A673 (cell line): Measurements from ENCODE around the gene NUDT3. TPM values are rescaled to one million over a fixed set of nuclear protein-coding genes. Genes with fewer than 3 reads are reported as not detected.

Source experiments
- BruUV-seq: library from RNA; stranded (reverse); fragments of 400-500 nt; replicated peaks from 2 replicates; lab custom pipeline; 2021; lab: Mats Ljungman, UMichigan
- CTCF ChIA-PET: fragments of 300-600 bp; sonication (Branson Sonifier 250); formaldehyde crosslinking; loops from one replicate; lab custom pipeline; 2022; ENCODE audit warnings: antibody characterized with exemption; lab: Charles Lee
- POLR2A ChIA-PET: fragments of 300-600 bp; sonication (Branson Sonifier 250); formaldehyde crosslinking; loops from one replicate; lab custom pipeline; 2022; ENCODE audit warnings: antibody characterized with exemption; ENCODE audit not compliant: low non-redundant PET; lab: Charles Lee
- DNase-seq: peaks from one replicate; pipeline ENCODE4 v3.0.0-alpha.2; 2015; ENCODE audit warnings: low spot score
- H3K27ac ChIP-seq: fragments of 200-600 bp; sonication (generic); 2 replicates; pipeline ENCODE4 v1.5.1; 2016; ENCODE audit warnings: mixed run types, low read depth, mild to moderate bottlenecking, mixed read lengths, antibody characterized with exemption, low read length; ENCODE audit not compliant: poor library complexity, severe bottlenecking
- H3K27me3 ChIP-seq: fragments of 200-600 bp; sonication (generic); replicated peaks from 2 replicates; pipeline ENCODE4 v1.6.1; 2017; ENCODE audit warnings: mixed run types, low read depth, mild to moderate bottlenecking, mixed read lengths, antibody characterized with exemption, low read length; ENCODE audit not compliant: insufficient read depth, poor library complexity
- H3K36me3 ChIP-seq: fragments of 200-600 bp; sonication (generic); 2 replicates; pipeline ENCODE4 v1.6.1; 2016; ENCODE audit warnings: mixed run types, mild to moderate bottlenecking, mixed read lengths, antibody characterized with exemption, low read length; ENCODE audit not compliant: insufficient read depth, poor library complexity, severe bottlenecking
- H3K4me1 ChIP-seq: fragments of 200-600 bp; sonication (generic); 2 replicates; pipeline ENCODE4 v1.6.1; 2017; ENCODE audit warnings: mixed run types, mild to moderate bottlenecking, mixed read lengths, antibody characterized with exemption, low read length; ENCODE audit not compliant: insufficient read depth, poor library complexity, severe bottlenecking
- H3K4me3 ChIP-seq: fragments of 200-600 bp; sonication (generic); 2 replicates; pipeline ENCODE4 v1.5.1; 2016; ENCODE audit warnings: low read depth, mixed run types, mild to moderate bottlenecking, mixed read lengths, low read length; ENCODE audit not compliant: poor library complexity, severe bottlenecking
- H3K9me3 ChIP-seq: fragments of 200-600 bp; sonication (generic); 2 replicates; pipeline ENCODE4 v1.6.1; 2016; ENCODE audit warnings: mixed run types, low read depth, mild to moderate bottlenecking, mixed read lengths, antibody characterized with exemption, low read length; ENCODE audit not compliant: poor library complexity, severe bottlenecking
- EZH2 ChIP-seq: fragments of 200-600 bp; sonication (generic); IDR thresholded peaks from 2 replicates; pipeline ENCODE4 v1.6.1; 2017; ENCODE audit warnings: borderline replicate concordance, low read depth, mild to moderate bottlenecking, mixed read lengths, antibody characterized with exemption, low read length; ENCODE audit not compliant: poor library complexity, severe bottlenecking
- intact Hi-C: fragments of 100-400 bp; cut with micrococcal nuclease; formaldehyde crosslinking; loops from one replicate; pipeline ENCODE4 v1.10.0; 2022; ENCODE audit not compliant: unreplicated experiment
- total RNA-seq: library from RNA; stranded (reverse); gene quantifications from 2 replicates; pipeline ENCODE4 v1.2.3, GENCODE V29; 2021
- TF ChIP-seq, protein P1 (sequence below): fragments of 300-800, 200-600 bp; sonication (generic); conservative IDR thresholded peaks from 2 replicates; pipeline ENCODE4 v1.5.1; 2017; ENCODE audit warnings: low read depth, mild to moderate bottlenecking, antibody characterized with exemption, low read length, moderate library complexity, mixed read lengths

The NUDT3 gene
- total RNA-seq, 1 experiment from 2014 or later = 34.1 TPM

DNA sequence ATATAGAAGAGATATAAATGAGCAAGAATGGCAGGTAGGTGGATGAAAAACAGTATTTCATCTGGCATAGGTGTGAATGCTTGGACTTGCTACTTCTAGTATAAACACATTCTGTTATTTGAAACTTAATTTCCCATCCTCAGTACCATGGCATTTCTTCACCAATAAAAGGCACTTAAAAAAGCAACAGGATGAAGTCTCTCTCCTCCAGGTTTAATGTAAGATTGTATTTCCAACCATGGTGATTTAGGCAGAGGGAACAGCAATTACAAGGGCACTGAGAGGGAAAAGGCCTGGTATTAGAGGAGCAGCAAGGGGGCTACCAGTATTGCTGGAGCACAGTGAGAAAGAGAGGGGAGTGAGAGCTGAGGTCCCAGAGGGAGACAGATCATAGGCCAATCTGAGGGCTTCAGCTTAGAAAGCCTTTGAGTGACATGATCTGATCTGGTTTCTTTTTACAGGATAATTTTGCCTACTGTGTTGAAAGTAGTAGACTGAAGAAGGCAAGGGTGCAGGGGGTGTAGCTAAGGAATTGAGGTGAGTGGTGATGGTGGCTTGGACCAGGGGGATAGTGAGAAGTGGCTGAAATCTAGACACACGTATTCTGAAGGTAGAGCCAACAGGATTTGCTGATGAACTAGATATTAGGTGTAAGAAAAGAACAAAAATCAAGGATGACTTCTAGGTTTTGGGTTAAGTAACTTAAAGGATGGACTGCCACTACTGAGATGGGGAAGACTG, 75.9 kb downstream of the NUDT3 start:
- BruUV-seq = no TSS peak
- Histone ChIP-seq H3K9me3 (no peaks in the 10 kb centered on the region), H3K4me1 (no peaks in the 10 kb centered on the region), H3K27ac (no peak overlapping the region), H3K27me3 (no peaks in the 10 kb centered on the region), H3K4me3 (no peak overlapping the region), H3K36me3 (no peaks in the 10 kb centered on the region)
- intact Hi-C loops = no loop called here
- TF ChIP-seq EZH2 = no peak
- TF ChIP-seq, protein P1, sequence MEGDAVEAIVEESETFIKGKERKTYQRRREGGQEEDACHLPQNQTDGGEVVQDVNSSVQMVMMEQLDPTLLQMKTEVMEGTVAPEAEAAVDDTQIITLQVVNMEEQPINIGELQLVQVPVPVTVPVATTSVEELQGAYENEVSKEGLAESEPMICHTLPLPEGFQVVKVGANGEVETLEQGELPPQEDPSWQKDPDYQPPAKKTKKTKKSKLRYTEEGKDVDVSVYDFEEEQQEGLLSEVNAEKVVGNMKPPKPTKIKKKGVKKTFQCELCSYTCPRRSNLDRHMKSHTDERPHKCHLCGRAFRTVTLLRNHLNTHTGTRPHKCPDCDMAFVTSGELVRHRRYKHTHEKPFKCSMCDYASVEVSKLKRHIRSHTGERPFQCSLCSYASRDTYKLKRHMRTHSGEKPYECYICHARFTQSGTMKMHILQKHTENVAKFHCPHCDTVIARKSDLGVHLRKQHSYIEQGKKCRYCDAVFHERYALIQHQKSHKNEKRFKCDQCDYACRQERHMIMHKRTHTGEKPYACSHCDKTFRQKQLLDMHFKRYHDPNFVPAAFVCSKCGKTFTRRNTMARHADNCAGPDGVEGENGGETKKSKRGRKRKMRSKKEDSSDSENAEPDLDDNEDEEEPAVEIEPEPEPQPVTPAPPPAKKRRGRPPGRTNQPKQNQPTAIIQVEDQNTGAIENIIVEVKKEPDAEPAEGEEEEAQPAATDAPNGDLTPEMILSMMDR = no peak
- DNase-seq = no peak
- POLR2A ChIA-PET = no interaction called here
- CTCF ChIA-PET = no interaction called here

DNA sequence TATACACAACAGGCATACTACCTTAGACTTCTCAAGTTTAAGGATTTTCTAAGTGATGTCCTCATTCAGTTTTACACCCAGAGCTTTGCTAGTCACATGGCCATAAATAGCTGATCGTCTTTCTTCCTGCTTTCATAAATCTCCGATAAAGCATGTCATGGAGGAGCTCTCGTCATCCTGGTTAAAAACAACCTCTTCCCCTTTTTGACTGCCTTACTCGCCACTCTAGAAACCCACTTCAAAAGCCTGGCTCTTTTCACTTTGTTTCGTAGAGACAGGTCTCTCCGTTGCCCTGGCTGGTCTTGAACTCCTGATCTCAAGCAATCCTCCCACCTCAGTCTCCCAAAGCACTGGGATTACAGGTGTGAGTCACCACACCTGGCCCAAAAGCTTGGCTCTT, 76.7 kb downstream of the NUDT3 start:
- no peak for DNase-seq
- H3K4me3 ChIP-seq = no peak overlapping the region
- TF ChIP-seq, protein P1 = no peak
- no peak for TF ChIP-seq EZH2
- intact Hi-C loops = no loop called here
- ChIA-PET CTCF (no interaction called here), POLR2A (no interaction called here)
- BruUV-seq = no TSS peak
- H3K27ac ChIP-seq = no peak overlapping the region
- H3K36me3 ChIP-seq = no peaks in the 10 kb centered on the region
- no peaks in the 10 kb centered on the region for H3K4me1 ChIP-seq
- no peaks in the 10 kb centered on the region for H3K27me3 ChIP-seq
- no peaks in the 10 kb centered on the region for H3K9me3 ChIP-seq

DNA sequence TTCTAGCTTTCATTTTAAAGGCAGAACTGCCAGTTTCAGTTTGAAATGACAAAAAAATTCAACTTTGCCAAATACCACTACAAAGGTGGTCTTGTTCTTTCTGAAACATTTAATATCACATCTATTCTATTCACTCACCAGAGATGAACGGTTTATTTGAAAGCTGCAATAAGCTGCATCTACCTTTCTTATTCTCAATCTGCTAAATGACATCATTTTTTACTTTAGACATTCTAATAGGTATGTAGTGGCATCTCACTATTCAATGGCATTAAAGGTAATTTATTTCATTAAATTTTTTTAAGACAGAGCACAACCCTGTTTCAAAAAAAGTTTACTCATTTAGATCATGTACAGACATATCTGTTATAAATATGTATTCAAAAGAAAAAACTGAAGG, 77.2 kb downstream of the NUDT3 start:
- POLR2A ChIA-PET = no interaction called here
- no peak for TF ChIP-seq EZH2
- TF ChIP-seq, protein P1 = no peak
- H3K36me3 ChIP-seq = no peaks in the 10 kb centered on the region
- DNase-seq = no peak
- H3K4me3 ChIP-seq = no peak overlapping the region
- CTCF ChIA-PET = no interaction called here
- H3K27me3 ChIP-seq = no peaks in the 10 kb centered on the region
- no peak overlapping the region for H3K27ac ChIP-seq
- H3K9me3 ChIP-seq = no peaks in the 10 kb centered on the region
- H3K4me1 ChIP-seq = no peaks in the 10 kb centered on the region
- intact Hi-C loops = no loop called here
- BruUV-seq = no TSS peak
